Spinal cord (tissue), 10 donors: ENCODE measurements around the gene SYCE3. TPM values are rescaled to one million over a fixed set of nuclear protein-coding genes. Genes with fewer than 3 reads are reported as not detected.
A peak's percentile ranks its signal among the peaks of the same experiment; 100 is the strongest.

ENCODE experiments used
- DNase-seq, 6 donors: peaks; one replicate each; pipeline versions ENCODE4 v3.0.0 to v3.0.0-alpha.2; 2013 to 2015; ENCODE audit warnings: low spot score in 6 of 6, low read depth in 4 of 6
- H3K27ac ChIP-seq: one replicate; pipeline ENCODE4 v1.5.1; 2013; ENCODE audit warnings: low read depth, low read length, control low read depth
- H3K27me3 ChIP-seq: one replicate; pipeline ENCODE4 v1.6.1; 2013; ENCODE audit warnings: low read length; ENCODE audit not compliant: control insufficient read depth, insufficient read depth
- H3K36me3 ChIP-seq: one replicate; pipeline ENCODE4 v1.6.1; 2013; ENCODE audit warnings: low read length; ENCODE audit not compliant: control insufficient read depth, insufficient read depth
- H3K4me1 ChIP-seq: one replicate; pipeline ENCODE4 v1.6.1; 2013; ENCODE audit warnings: low read length; ENCODE audit not compliant: control insufficient read depth, insufficient read depth
- H3K4me3 ChIP-seq: one replicate; pipeline ENCODE4 v1.5.1; 2013; ENCODE audit warnings: low read depth, low read length, control low read depth
- H3K9me3 ChIP-seq: one replicate; pipeline ENCODE4 v1.6.1; 2013; ENCODE audit warnings: low read length; ENCODE audit not compliant: control insufficient read depth, insufficient read depth
- WGBS: methylation state at CpG from one replicate; pipeline ENCODE4 v1.1.5; 2013; ENCODE audit warnings: missing lambda C conversion rate; ENCODE audit not compliant: insufficient coverage; 5-methylcytosine and 5-hydroxymethylcytosine counted together
- polyA plus RNA-seq, 2 donors: library from polyadenylated mRNA; unstranded; fragments of 120-200 nt; gene quantifications; one replicate each; pipeline ENCODE4 v1.2.1, GENCODE V29; 2013; ENCODE audit not compliant: insufficient read length in 2 of 2
- total RNA-seq, 2 donors: library from RNA; depleted of rRNA in 1 of 2; stranded (reverse); fragments of 120-200 nt in 1 of 2; fragments of >200 nt in 1 of 2; gene quantifications; one replicate each; pipeline versions ENCODE4 v1.2.3 to v1.2.4, GENCODE V29; 2013 to 2014
- donor health status: healthy.

Gene SYCE3
- total and polyA plus RNA-seq, 4 donors = 0.66 TPM; not detected in 3

- Histone ChIP-seq H3K27ac (no peak overlapping the region), H3K36me3 (peaks cover 40% of the 10 kb centered on the region), H3K27me3 (no peaks in the 10 kb centered on the region), H3K9me3 (no peaks in the 10 kb centered on the region), H3K4me3 (peak overlapping the region; percentile 31), H3K4me1 (peaks cover 29% of the 10 kb centered on the region)
- 2% methylated on average over 31 of the region's 52 CpGs for WGBS
- DNase-seq = peak in 2 of 6 donors; percentile 47 to 64
Observed at GRCh38 chr22:50600967-50601668, 38.4 kb upstream of the SYCE3 start.

GRCh38 chr22:50600538-50600937 is 37.8 kb upstream of the SYCE3 start, which contains the start of gene MAPK8IP2:
Gene MAPK8IP2, plus strand, starts transcription at chr22:50600793. Its CDS starts 26 bp downstream, at chr22:50600819.
- Histone ChIP-seq H3K9me3 (no peaks in the 10 kb centered on the region), H3K27me3 (no peaks in the 10 kb centered on the region), H3K4me3 (peak within 1 kb of the TSS; percentile 31), H3K36me3 (peaks cover 34% of the 10 kb centered on the region), H3K4me1 (peaks cover 29% of the 10 kb centered on the region), H3K27ac (no peak within 1 kb of the TSS)
- peak in 2 of 6 donors; percentile 66 to 83 for DNase-seq
- 0% methylated on average over 52 of the region's 61 CpGs for WGBS

- Histone ChIP-seq H3K27ac (no peak overlapping the region), H3K4me3 (peak overlapping the region; percentile 26), H3K27me3 (no peaks in the 10 kb centered on the region), H3K36me3 (peaks cover 28% of the 10 kb centered on the region), H3K9me3 (no peaks in the 10 kb centered on the region), H3K4me1 (peaks cover 29% of the 10 kb centered on the region)
- WGBS = 5% methylated on average over 44 of the region's 52 CpGs
- DNase-seq = peak in 2 of 6 donors; percentile 37 to 63
Observed at GRCh38 chr22:50599816-50600455, 37.2 kb upstream of the SYCE3 start.

- Histone ChIP-seq H3K9me3 (no peaks in the 10 kb centered on the region), H3K36me3 (peaks cover 7% of the 10 kb centered on the region), H3K4me1 (peaks cover 20% of the 10 kb centered on the region), H3K27ac (no peak overlapping the region), H3K4me3 (no peak overlapping the region), H3K27me3 (no peaks in the 10 kb centered on the region)
- WGBS = 92% methylated on average over 4 of the region's 5 CpGs
- no peak for DNase-seq
Observed at GRCh38 chr22:50597097-50597496, 34.4 kb upstream of the SYCE3 start.

- H3K4me3 ChIP-seq = no peak overlapping the region
- H3K9me3 ChIP-seq = no peaks in the 10 kb centered on the region
- 97% methylated on average over 3 of the region's 3 CpGs for WGBS
- H3K4me1 ChIP-seq = peaks cover 8% of the 10 kb centered on the region
- DNase-seq = no peak
- H3K36me3 ChIP-seq = peaks cover 7% of the 10 kb centered on the region
- H3K27ac ChIP-seq = no peak overlapping the region
- no peaks in the 10 kb centered on the region for H3K27me3 ChIP-seq
Observed at GRCh38 chr22:50595189-50595588, 32.5 kb upstream of the SYCE3 start.

GRCh38 chr22:50587407-50587806 is 24.7 kb upstream of the SYCE3 start:
- Histone ChIP-seq H3K9me3 (no peaks in the 10 kb centered on the region), H3K4me3 (no peak overlapping the region), H3K27ac (no peak overlapping the region), H3K27me3 (no peaks in the 10 kb centered on the region), H3K36me3 (peaks cover 3% of the 10 kb centered on the region), H3K4me1 (peaks cover 9% of the 10 kb centered on the region)
- WGBS = 84% methylated on average over 5 of the region's 5 CpGs
- no peak for DNase-seq

- Histone ChIP-seq H3K27ac (no peak overlapping the region), H3K4me1 (peaks cover 16% of the 10 kb centered on the region), H3K9me3 (no peaks in the 10 kb centered on the region), H3K36me3 (peaks cover 7% of the 10 kb centered on the region), H3K4me3 (no peak overlapping the region), H3K27me3 (no peaks in the 10 kb centered on the region)
- WGBS = 85% methylated on average over 5 of the region's 5 CpGs
- no peak for DNase-seq
Observed at GRCh38 chr22:50586416-50586815, 23.7 kb upstream of the SYCE3 start.

GRCh38 chr22:50585781-50586180 is 23.1 kb upstream of the SYCE3 start:
- H3K27me3 ChIP-seq = no peaks in the 10 kb centered on the region
- H3K9me3 ChIP-seq = no peaks in the 10 kb centered on the region
- H3K4me3 ChIP-seq = no peak overlapping the region
- no peak overlapping the region for H3K27ac ChIP-seq
- peaks cover 13% of the 10 kb centered on the region for H3K36me3 ChIP-seq
- 97% methylated on average over 8 of the region's 8 CpGs for WGBS
- peaks cover 21% of the 10 kb centered on the region for H3K4me1 ChIP-seq
- no peak for DNase-seq

- no peak overlapping the region for H3K4me3 ChIP-seq
- H3K4me1 ChIP-seq = peaks cover 21% of the 10 kb centered on the region
- H3K9me3 ChIP-seq = no peaks in the 10 kb centered on the region
- 94% methylated on average over 2 of the region's 3 CpGs for WGBS
- no peak overlapping the region for H3K27ac ChIP-seq
- peaks cover 17% of the 10 kb centered on the region for H3K36me3 ChIP-seq
- no peaks in the 10 kb centered on the region for H3K27me3 ChIP-seq
- no peak for DNase-seq
Observed at GRCh38 chr22:50585238-50585637, 22.5 kb upstream of the SYCE3 start.
